HG03108 (cell line): Measurements from ENCODE around the gene HNRNPD.
A peak's percentile ranks its signal among the peaks of the same experiment; 100 is the strongest.
"Not testable (repeated sequence)": the region's sequence is repeated elsewhere in the genome, so short reads cannot be mapped to it uniquely, and the experiment has no call there.

Experiments used
- ATAC-seq: cut with Tn5 transposase; IDR thresholded peaks from one replicate; pipeline ENCODE4 v1.9.1; 2021; ENCODE audit warnings: moderate library complexity; ENCODE audit not compliant: unreplicated experiment

The HNRNPD gene

GRCh38 chr4:82373486-82373815 lies 340 bp downstream of the HNRNPD start:
- peak; percentile 5 for ATAC-seq

GRCh38 chr4:82372517-82373485 lies 990 bp downstream of the HNRNPD start:
- peak; percentile 22 for ATAC-seq

- no peak for ATAC-seq
Observed at GRCh38 chr4:82371497-82371896, 2.3 kb downstream of the HNRNPD start.

GRCh38 chr4:82367438-82368097 lies 6.2 kb downstream of the HNRNPD start:
- ATAC-seq, result no peak

GRCh38 chr4:82366431-82366830 lies 7.4 kb downstream of the HNRNPD start:
- ATAC-seq, result not testable (repeated sequence)

GRCh38 chr4:82363896-82364487 lies 9.8 kb downstream of the HNRNPD start:
- no peak for ATAC-seq

GRCh38 chr4:82362565-82362964 lies 11.2 kb downstream of the HNRNPD start:
- no peak for ATAC-seq

- ATAC-seq, result no peak
Observed at GRCh38 chr4:82360298-82361177, 13.3 kb downstream of the HNRNPD start.

- no peak for ATAC-seq
Observed at GRCh38 chr4:82358847-82359246, 14.9 kb downstream of the HNRNPD start.

- ATAC-seq, result no peak
Observed at GRCh38 chr4:82357640-82358039, 16.2 kb downstream of the HNRNPD start.

GRCh38 chr4:82354788-82355187 lies 19.0 kb downstream of the HNRNPD start:
- ATAC-seq, result no peak

GRCh38 chr4:82352825-82353366 lies 20.9 kb downstream of the HNRNPD start:
- no peak for ATAC-seq

- ATAC-seq, result no peak
Observed at GRCh38 chr4:82352118-82352824, 21.5 kb downstream of the HNRNPD start.

- no peak for ATAC-seq
Observed at GRCh38 chr4:82346126-82346525, 27.7 kb downstream of the HNRNPD start.

- ATAC-seq, result no peak
Observed at GRCh38 chr4:82335043-82335442, 38.7 kb downstream of the HNRNPD start.

GRCh38 chr4:82333641-82334040 lies 40.1 kb downstream of the HNRNPD start:
- ATAC-seq, result not testable (repeated sequence)

GRCh38 chr4:82331814-82332213 lies 42.0 kb downstream of the HNRNPD start:
- ATAC-seq, result no peak

- no peak for ATAC-seq
Observed at GRCh38 chr4:82320351-82320750, 53.4 kb downstream of the HNRNPD start.

- not testable (repeated sequence) for ATAC-seq
Observed at GRCh38 chr4:82303063-82303462, 70.7 kb downstream of the HNRNPD start.
